Measurements from ENCODE around the gene WIPI1. TPM values are rescaled to one million over a fixed set of nuclear protein-coding genes. Genes with fewer than 3 reads are reported as not detected.
"Not testable (repeated sequence)": the region's sequence is repeated elsewhere in the genome, so short reads cannot be mapped to it uniquely, and the experiment has no call there.

The WIPI1 gene, protein sequence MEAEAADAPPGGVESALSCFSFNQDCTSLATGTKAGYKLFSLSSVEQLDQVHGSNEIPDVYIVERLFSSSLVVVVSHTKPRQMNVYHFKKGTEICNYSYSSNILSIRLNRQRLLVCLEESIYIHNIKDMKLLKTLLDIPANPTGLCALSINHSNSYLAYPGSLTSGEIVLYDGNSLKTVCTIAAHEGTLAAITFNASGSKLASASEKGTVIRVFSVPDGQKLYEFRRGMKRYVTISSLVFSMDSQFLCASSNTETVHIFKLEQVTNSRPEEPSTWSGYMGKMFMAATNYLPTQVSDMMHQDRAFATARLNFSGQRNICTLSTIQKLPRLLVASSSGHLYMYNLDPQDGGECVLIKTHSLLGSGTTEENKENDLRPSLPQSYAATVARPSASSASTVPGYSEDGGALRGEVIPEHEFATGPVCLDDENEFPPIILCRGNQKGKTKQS
- polyA plus RNA-seq (ENCODE audit: low read depth in 6 of 6) = 1 to 10 TPM in 5 of 6 donors, not detected in 1; 1.4 to 4.6 (median 3.1) TPM

DNA sequence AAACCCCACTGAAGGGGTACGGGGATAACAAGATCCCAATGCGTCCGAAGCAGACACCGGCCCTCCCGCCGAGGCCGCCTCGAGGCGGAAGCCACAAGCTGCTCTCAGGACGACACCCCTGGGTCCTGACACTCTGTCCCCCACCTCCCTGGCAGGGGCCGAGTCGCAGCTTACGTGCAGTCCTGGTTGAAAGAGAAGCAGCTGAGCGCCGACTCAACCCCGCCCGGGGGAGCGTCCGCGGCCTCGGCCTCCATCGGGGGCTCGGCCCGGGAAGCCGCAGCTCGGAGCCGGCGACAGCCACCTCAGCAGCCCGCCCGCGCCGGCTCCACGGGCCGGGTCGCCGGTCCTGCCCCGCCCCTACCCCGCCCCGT is at the start of gene WIPI1:
TSS of gene WIPI1 (minus strand) at position 329 of the 371 bp plus-strand sequence. CDS start at position 254, 75 bp downstream.
- Mint-ChIP-seq H3K36me3 (no peaks in the 10 kb centered on the region), H3K4me1 (peaks cover 10 to 20% (median 15%) of the 10 kb centered on the region in 3 donors), H3K9me3 (no peaks in the 10 kb centered on the region), H3K27ac (peak within 1 kb of the TSS; percentile 81 to 98 (median 96)), H3K27me3 (no peaks in the 10 kb centered on the region), H3K4me3 (peak within 1 kb of the TSS; percentile 80 to 97 (median 90))
- ATAC-seq (ENCODE audit: low read depth in 2 of 2) (peak; percentile 18 to 32), DNase-seq (no peak)

DNA sequence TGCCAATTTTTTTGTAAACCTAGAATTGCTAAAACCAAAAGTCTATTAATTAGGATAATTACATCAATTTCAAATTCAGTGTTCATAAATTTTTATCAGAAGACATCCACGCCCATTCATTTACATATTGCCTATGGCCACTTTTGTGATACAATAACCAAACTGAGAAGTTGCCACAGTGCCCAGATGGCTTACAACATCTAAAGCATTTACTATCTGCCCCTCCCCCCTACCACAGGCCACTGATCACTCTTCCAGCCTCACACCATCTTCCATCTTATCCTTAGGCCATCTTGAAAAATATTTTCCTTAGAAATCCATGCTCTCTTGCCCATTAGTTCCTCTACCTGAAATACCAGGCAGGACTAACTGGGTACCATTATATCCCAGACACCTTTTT is 48.7 kb upstream of the WIPI1 start:
- Mint-ChIP-seq H3K9me3 (peaks cover 0 to 2% (median 0%) of the 10 kb centered on the region in 7 donors), H3K36me3 (no peaks in the 10 kb centered on the region), H3K27ac (no peak overlapping the region), H3K4me3 (peak overlapping the region in 1 of 8 donors; percentile 16), H3K4me1 (peaks cover 0 to 8% (median under 1%) of the 10 kb centered on the region in 3 donors), H3K27me3 (no peaks in the 10 kb centered on the region)
- ATAC-seq (ENCODE audit: low read depth in 2 of 2) (no peak), DNase-seq (no peak)

DNA sequence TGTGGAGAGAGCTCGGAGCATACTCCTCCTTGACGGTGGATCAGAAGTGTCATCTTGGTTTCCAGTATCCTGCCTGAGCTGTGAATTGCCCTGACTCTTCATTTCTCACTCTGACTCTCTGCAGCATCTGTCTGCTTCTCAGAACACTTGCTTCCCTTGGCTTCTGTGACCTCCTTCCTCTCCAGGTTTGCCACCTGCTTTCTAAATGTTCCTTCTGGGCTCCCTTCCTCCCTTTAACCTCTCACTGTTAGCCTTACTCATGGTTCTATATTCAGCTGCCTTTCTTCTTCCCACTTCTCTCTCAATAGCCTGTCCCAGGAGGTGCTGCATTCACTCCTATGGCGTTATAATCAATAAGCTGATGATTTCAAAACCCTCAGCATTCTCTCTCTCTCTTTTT is 43.8 kb upstream of the WIPI1 start:
- peaks cover 20 to 28% (median 24%) of the 10 kb centered on the region in 3 donors for H3K4me1 Mint-ChIP-seq
- DNase-seq (no peak), ATAC-seq (ENCODE audit: low read depth in 2 of 2) (no peak)
- H3K36me3 Mint-ChIP-seq = no peaks in the 10 kb centered on the region
- no peaks in the 10 kb centered on the region for H3K27me3 Mint-ChIP-seq
- H3K27ac Mint-ChIP-seq = peak overlapping the region in 1 of 6 donors; percentile 15
- H3K4me3 Mint-ChIP-seq = no peak overlapping the region
- peaks cover 0 to 4% (median 0%) of the 10 kb centered on the region in 7 donors for H3K9me3 Mint-ChIP-seq

DNA sequence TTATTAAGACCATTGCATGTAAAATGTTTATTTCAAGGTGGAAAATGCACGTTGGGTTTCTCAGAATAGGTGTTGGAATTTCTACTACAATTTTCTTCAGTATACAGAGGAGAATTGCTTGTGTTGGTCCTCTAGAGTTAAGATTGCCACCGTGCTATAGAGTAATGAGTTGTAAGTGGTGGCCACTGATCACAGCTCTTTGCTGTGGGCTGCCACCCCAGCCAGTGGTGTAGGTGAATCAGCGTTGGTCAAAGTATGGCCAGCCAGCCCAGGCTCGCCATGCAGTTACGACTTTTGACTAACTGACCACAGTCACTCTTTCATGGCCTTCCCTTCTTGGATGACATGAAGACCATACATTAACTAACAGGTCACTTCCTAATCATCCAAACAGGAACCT is 42.3 kb upstream of the WIPI1 start:
- Mint-ChIP-seq H3K36me3 (no peaks in the 10 kb centered on the region), H3K9me3 (peaks cover 0 to 4% (median 0%) of the 10 kb centered on the region in 7 donors), H3K4me1 (peaks cover 20 to 28% (median 24%) of the 10 kb centered on the region in 3 donors), H3K27ac (peak overlapping the region in 1 of 6 donors; percentile 83), H3K27me3 (no peaks in the 10 kb centered on the region), H3K4me3 (no peak overlapping the region)
- no peak for ATAC-seq (ENCODE audit: low read depth in 2 of 2)
- no peak for DNase-seq

DNA sequence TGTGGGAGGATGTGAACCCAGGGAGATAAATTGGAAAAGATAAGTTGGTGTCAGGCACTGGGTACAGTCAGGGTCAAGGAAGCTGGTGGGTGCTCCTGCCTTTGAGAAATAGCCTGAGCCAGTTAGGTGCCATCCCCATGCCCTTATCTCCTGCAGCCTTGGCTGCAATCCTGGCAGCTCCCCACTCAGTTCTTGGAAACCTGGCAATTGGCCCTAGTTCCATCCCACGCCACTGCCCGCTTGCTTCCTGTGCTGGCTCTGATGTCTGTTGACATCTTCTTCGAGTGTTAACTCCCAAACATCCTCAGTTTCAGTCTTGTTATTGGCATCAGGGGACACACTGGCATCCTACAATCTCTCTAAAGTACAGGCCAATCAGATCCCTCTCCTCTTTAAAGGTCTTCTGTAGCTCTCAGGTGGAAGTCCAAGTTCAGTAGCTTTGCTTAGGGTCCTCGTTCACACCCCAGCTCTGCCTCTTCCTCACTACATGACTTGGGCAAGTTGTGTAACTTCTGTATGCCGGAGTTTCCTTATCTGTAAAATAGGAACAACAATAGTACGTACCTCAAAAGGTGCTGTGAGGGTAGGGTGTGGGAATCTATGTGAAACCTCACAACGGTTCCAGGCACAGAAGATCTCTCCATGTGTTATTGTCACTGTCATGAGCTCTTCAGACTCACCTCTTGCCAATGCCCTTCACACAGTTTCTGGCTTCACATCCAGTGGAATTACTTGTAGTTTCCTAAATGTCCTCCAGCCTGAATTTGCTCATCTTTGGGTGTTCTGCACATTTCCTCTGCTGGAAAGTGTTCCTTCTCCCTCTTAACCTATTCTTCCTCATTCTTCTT is 41.4 kb upstream of the WIPI1 start:
- peak overlapping the region; percentile 12 to 81 (median 67) for H3K4me3 Mint-ChIP-seq
- no peaks in the 10 kb centered on the region for H3K36me3 Mint-ChIP-seq
- H3K27ac Mint-ChIP-seq = peak overlapping the region; percentile 83 to 96 (median 92)
- H3K9me3 Mint-ChIP-seq = peaks cover 0 to 4% (median 0%) of the 10 kb centered on the region in 7 donors
- peaks cover 20 to 28% (median 24%) of the 10 kb centered on the region in 3 donors for H3K4me1 Mint-ChIP-seq
- H3K27me3 Mint-ChIP-seq = no peaks in the 10 kb centered on the region
- DNase-seq (no peak), ATAC-seq (ENCODE audit: low read depth in 2 of 2) (no peak)

DNA sequence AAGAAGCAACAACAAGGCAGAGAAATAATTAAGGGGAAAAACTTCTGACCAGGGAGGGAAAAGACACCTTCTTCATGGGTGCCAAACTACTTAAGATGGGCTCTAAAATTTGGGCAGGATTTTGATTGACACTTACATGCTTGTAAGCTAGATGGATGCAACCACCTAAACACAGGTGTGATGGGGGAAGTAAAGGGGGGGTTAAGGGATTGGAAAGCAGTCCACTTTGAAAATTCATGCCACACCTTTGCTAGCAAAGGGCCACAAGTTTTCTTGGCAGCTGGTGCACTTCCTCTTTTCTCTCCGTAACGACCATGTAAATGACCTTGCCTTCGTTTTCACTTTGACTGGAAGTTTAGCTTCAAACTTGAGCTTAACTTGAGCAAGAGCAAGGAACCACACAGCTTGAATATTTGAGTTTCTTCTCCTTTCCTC is 40.6 kb upstream of the WIPI1 start:
- Mint-ChIP-seq H3K9me3 (peaks cover 0 to 4% (median 0%) of the 10 kb centered on the region in 7 donors), H3K4me3 (peak overlapping the region; percentile 12 to 81 (median 67)), H3K4me1 (peaks cover 20 to 28% (median 24%) of the 10 kb centered on the region in 3 donors), H3K27me3 (no peaks in the 10 kb centered on the region), H3K27ac (peak overlapping the region; percentile 83 to 96 (median 92)), H3K36me3 (no peaks in the 10 kb centered on the region)
- DNase-seq (peak; percentile 72), ATAC-seq (ENCODE audit: low read depth in 2 of 2) (peak; percentile 95 to 96)

DNA sequence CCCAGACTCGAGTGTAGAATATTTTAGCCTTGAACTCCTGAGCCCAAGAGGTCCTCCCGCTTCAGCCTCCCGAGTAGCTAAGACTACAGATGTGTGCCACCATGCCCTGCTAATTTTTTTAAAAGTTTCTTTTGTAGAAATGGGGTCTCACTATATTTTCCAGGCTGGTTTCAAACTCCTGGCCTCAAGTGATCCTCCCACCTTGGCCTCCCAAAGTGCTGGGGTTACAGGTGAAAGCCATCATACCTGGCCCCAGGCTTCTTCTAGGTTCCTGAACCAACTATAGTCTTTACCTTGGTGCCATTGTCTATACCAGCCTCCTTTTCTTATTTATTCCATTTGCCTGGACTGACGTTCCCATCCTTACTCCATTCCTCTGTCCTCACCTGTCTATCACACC is 37.8 kb upstream of the WIPI1 start:
- no peak for DNase-seq
- no peak overlapping the region for H3K4me3 Mint-ChIP-seq
- H3K27ac Mint-ChIP-seq = peak overlapping the region in 3 of 6 donors; percentile 33 to 84 (median 41)
- H3K4me1 Mint-ChIP-seq = peaks cover 32 to 40% (median 33%) of the 10 kb centered on the region in 3 donors
- no peaks in the 10 kb centered on the region for H3K36me3 Mint-ChIP-seq
- no peak for ATAC-seq (ENCODE audit: low read depth in 2 of 2)
- peaks cover 0 to 4% (median 0%) of the 10 kb centered on the region in 7 donors for H3K9me3 Mint-ChIP-seq
- H3K27me3 Mint-ChIP-seq = no peaks in the 10 kb centered on the region

DNA sequence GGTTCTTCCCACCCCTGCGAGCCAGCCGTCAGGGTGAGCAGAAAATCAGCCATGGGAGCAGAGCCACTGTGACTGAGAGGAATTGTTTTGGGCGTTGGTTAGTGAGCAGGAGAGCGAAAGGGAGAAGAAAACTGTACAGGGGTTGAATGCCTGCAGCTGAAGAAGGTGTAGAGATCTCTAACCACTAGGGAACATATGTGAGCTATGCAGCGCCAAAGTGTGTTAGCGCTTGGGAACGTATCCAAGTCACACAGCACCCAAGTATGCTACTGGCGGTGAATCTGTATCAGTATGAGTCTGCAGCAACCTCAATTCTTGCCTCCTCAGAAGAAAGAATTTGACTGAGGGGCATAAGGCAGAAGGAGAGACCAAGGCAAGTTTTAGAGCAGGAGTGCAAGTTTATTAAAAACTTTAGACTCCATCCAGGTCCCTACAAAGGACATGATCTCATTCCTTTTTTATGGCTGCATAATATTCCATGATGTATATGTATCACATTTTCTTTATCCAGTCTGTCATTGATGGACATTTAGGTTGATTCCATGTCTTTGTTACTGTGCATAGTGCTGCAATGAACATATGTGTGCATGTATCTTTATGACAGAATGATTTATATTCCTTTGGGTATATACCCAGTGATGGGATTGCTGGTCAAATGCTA is 35.2 kb upstream of the WIPI1 start:
- H3K27me3 Mint-ChIP-seq; ATAC-seq (ENCODE audit: low read depth in 2 of 2): not testable (repeated sequence)

DNA sequence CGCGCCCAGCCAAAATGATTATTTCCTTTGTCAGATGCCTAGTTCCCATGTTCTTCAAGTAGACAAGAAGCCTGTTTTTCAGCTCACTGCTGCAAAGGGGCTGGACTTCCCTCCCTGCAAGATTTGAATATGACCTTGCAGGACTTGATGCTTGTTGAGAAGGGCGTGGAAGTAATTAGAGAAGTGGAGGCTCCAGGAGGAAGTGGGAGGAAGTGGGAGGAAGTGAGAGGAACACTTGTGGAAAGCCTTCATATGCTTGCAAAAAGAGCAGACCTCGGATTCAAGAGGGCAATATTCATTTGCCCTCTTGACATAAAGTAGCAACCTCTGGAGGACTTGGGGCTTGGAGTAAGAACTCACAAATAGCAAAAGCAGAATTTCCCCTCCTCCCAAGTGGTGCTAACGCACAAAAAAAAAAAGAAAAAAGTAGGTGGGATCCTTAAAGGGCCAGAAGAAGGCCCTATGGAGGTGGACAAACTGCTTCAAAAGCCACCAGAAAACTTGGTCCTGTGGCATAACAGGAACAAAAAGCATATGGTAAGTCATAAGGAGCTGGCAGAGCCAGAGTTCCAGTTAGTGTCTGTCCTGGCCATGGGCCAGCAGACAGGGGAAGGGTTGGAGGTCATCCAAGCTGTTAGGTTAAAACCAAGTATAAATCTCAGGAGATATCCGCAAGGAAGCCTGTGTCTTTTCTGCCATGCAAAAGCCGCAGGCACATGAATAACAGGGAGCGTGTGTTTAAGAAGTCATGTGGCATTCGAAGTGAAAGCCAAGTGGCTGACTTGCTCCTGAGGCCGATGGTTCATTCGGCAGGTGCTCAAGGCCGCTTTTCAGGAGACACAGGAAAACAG is 34.3 kb upstream of the WIPI1 start:
- Mint-ChIP-seq H3K9me3 (no peaks in the 10 kb centered on the region), H3K27me3 (no peaks in the 10 kb centered on the region), H3K4me1 (peaks cover 17 to 27% (median 24%) of the 10 kb centered on the region in 3 donors), H3K4me3 (peak overlapping the region in 2 of 8 donors; percentile 51 to 62), H3K36me3 (no peaks in the 10 kb centered on the region), H3K27ac (peak overlapping the region in 2 of 6 donors; percentile 76 to 78)
- peak; percentile 19 for DNase-seq
- peak; percentile 40 to 60 for ATAC-seq (ENCODE audit: low read depth in 2 of 2)

More for the DNA sequence above, 35.2 kb upstream of the WIPI1 start:
- DNase-seq, H3K36me3 Mint-ChIP-seq, H3K9me3 Mint-ChIP-seq: not testable (repeated sequence)
- peak overlapping the region in 1 of 8 donors; percentile 16 for H3K4me3 Mint-ChIP-seq
- peak overlapping the region in 2 of 6 donors; percentile 68 to 78 for H3K27ac Mint-ChIP-seq
- H3K4me1 Mint-ChIP-seq = peaks cover 19 to 28% (median 23%) of the 10 kb centered on the region in 3 donors

DNA sequence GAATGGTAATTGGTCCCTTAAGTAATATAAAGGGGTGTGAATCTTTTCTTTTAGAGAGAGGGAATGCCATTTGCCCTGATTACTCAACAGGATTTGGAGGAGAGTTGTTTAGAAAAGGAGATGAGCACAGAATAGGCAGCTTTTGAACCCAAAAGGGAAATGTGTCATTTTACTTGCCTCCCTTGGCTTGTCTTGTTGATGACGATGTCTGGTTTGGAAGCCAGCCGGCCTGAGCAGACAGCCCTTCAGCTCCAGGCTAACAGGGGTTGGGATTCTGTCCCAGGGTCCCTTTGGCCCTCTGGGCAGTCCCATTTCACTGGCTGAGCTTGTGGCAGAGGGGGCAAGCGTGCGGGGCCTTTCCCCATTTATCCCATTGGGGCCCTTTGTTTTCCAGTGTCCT is 32.6 kb upstream of the WIPI1 start:
- Mint-ChIP-seq H3K27ac (no peak overlapping the region), H3K4me3 (peak overlapping the region in 1 of 8 donors; percentile 47)

DNA sequence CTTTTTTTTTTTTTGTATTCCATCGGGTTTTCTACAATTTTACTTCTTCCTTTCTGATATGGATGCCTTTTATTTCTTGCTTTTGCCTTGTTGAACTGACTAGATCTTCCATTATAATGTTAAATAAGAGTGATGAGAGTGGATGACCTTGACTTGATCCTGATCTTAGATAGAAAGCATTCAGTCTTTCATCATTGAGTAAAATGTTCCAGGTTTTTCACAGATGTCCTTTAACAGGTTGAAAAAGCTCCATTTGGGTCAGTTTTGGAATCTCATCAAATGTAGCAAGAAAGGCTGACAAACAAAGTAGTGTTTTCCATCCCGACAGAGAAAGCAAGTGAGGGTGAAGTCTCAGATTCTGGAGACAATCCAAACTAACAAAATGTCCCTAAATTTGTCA is 27.2 kb upstream of the WIPI1 start:
- H3K36me3 Mint-ChIP-seq = no peaks in the 10 kb centered on the region
- peaks cover 8 to 13% (median 10%) of the 10 kb centered on the region in 3 donors for H3K4me1 Mint-ChIP-seq
- no peak for DNase-seq
- peaks cover under 1 to 8% (median 3%) of the 10 kb centered on the region in 7 donors for H3K9me3 Mint-ChIP-seq
- ATAC-seq (ENCODE audit: low read depth in 2 of 2) = no peak
- H3K27ac Mint-ChIP-seq = no peak overlapping the region
- peaks cover 6 to 12% (median 8%) of the 10 kb centered on the region in 3 donors for H3K27me3 Mint-ChIP-seq
- no peak overlapping the region for H3K4me3 Mint-ChIP-seq

More for the DNA sequence above, 32.6 kb upstream of the WIPI1 start:
- H3K4me1 Mint-ChIP-seq = peaks cover 20 to 30% (median 24%) of the 10 kb centered on the region in 3 donors
- DNase-seq = no peak
- ATAC-seq (ENCODE audit: low read depth in 2 of 2) = no peak
- no peaks in the 10 kb centered on the region for H3K9me3 Mint-ChIP-seq
- H3K36me3 Mint-ChIP-seq = no peaks in the 10 kb centered on the region
- H3K27me3 Mint-ChIP-seq = no peaks in the 10 kb centered on the region

DNA sequence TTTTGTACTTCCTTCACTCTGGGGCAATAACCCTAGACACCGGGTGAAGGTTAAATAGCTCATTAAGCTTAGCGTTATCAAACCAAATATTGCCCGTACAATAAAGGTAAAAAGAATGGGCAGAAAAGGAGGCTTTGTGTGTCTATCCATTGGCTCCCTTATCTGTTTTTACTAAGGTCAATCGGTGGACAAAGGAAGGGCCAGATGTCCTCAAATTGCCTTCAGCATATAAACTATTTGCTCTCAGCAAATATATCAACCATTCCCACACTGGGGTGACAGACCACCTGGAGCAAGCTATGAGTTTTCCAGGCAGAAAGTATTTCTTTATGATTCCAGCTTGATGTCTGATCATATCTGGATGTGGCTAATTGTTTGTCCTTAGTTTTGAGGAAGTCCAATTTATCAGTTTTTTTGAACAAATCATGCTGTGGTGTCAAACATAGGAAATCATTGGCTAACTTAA is 25.3 kb upstream of the WIPI1 start:
- H3K4me3 Mint-ChIP-seq = no peak overlapping the region
- ATAC-seq (ENCODE audit: low read depth in 2 of 2) (no peak), DNase-seq (no peak)
- no peaks in the 10 kb centered on the region for H3K36me3 Mint-ChIP-seq
- H3K4me1 Mint-ChIP-seq = peaks cover 2 to 6% (median 3%) of the 10 kb centered on the region in 3 donors
- H3K27me3 Mint-ChIP-seq = peaks cover 7 to 12% (median 8%) of the 10 kb centered on the region in 3 donors
- H3K27ac Mint-ChIP-seq = no peak overlapping the region
- peaks cover 2 to 13% (median 6%) of the 10 kb centered on the region in 7 donors for H3K9me3 Mint-ChIP-seq
